GM18907 (cell line): Measurements from ENCODE around the gene DDB1.

Experiments
- ATAC-seq: cut with Tn5 transposase; IDR thresholded peaks from one replicate; pipeline ENCODE4 v1.9.1; 2021; ENCODE audit warnings: mild to moderate bottlenecking, moderate library complexity; ENCODE audit not compliant: unreplicated experiment

Gene DDB1

GRCh38 chr11:61337706-61338470 lies 5.0 kb upstream of the DDB1 start:
- no peak for ATAC-seq

DNA sequence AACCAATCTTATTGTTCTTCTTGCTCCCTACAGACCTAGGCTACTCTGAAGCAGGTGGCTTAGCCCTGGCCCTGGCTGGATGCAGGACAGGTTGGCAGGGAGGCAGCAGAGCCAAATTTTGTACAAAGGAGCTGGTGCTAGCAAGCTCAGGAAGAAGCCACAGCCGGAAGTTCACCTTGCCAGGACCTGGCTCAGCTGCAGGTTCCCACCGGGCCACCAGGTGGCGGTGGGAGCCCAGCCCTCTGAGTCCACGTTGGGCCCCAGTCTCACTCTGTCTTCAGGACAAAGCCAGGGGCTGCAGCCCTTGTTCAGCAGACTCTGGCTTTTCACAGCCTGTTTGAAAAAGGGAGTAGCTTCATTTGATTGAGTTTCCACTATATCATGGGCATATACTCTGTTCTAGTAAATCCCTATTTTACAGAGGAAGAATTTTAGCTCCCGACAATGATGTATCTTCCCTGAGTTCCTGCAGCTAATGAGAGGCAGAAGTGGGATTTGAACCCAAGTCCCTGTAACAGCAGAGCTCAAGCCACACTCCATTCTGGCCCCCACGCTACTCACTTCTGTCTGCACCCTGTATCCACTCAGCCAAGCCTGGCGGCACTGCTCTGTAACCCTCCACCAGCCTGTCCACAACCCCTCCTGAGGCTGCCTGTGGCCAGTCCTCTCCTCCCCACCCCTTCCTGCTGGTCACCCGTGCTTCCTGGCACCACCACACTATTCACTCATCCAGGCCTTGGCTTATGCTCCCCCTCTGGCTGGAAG lies 3.4 kb upstream of the DDB1 start:
- peak; percentile 55 for ATAC-seq

DNA sequence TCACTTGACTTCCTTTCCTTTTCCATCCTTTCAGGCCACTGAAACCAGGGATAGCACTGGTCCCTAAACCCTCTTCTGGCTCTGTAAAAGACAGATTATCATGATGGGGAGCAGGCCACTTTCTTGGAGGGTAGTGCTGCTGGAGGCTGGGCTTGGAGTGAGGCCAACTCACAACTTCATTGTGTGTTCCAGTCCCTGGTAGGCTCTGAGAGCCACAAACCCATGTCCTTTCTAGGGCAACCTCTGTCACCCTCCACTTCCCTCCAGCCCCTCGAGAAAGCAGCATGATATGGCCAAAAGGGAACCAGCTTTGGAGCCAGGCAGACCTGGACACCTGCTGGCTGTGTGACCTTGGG lies 2.4 kb upstream of the DDB1 start:
- no peak for ATAC-seq

DNA sequence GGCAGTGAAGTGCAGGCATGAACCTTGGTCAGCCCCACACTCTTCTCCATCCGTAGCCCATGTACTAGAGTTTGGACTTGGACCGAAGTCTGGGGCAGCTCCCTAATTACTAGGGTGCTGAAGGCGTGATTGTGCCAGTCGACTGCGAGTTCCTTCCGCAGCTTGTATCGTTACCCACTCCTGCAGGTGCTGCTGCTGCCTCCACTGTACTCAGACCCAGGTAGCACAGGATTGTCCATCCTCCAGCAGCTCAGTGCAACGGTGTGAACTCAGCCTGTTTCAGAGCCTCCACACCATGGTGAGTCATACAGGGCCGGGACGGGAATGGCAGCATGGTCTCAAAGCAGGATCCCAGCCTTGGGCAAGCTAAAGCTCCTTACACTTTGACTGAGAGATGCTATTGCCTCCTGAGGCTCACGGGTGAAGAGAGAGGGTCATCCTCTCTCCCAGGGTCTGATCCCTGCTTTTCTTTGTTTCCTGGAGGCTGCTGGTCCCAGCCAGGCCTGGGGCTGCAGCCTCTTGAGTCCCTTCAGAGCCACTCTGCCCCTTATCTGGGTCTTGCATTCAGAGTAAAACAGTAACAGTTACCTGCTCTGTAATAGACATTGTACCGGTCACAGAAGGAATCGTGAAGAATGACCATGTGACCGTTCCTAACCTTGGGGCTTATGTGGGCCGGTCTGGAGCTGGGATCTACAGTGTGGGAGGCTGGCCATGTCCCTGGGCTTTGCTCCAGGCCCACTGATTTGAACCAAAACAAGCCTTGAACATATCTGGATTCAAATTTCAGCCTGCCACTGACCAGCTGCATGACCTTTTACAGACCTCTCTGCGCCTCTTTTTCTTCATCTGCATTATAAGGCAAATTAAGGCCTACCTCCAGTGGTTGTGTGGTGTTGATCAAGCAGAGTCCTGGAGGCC lies 1.8 kb upstream of the DDB1 start:
- ATAC-seq = no peak

DNA sequence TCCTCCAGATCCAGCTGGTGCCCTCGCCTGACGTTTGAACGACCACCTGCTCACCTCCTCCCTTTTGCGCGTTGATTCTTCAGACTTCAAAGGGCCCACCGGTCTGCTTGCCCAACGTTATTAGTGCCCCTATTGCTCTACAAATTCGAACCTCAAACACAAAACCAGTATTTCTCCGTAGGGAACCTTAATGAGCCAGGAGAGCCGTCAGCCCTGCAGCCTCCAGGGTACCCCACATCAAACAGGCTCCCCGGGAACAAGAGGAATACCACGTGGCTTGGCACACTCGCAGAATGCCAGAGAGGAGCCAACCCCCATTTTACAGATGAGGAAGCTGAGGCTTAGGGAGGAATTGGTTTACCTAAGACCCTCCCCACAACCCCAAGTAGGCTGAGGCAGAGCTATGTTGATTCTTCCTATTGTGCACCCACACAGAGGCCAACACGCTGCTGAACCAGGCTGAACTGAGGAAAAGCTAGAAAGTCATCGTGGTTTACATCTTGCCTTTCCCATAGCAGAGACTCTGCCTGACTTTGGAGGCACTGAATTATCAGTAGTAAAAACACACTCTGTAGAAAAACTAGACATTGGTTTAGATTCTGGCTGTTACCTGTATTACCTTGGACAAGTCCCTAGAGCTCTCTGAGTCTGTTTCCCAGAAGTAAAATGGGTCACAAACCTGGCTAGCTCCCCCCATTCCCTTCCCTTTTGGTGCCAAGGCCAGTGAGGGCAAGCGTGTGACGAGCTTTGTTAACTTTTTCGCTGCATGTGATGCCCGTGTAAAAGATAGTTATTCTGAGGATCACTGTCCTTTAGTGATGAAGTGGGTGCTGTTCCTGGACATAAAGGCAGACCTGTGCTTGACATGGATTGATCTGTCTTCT lies 887 bp upstream of the DDB1 start:
- peak; percentile 19 for ATAC-seq

GRCh38 chr11:61332281-61332796 lies 566 bp downstream of the DDB1 start:
- peak; percentile 4 for ATAC-seq

- ATAC-seq = no peak
Observed at GRCh38 chr11:61331651-61332050, 1.3 kb downstream of the DDB1 start.

DNA sequence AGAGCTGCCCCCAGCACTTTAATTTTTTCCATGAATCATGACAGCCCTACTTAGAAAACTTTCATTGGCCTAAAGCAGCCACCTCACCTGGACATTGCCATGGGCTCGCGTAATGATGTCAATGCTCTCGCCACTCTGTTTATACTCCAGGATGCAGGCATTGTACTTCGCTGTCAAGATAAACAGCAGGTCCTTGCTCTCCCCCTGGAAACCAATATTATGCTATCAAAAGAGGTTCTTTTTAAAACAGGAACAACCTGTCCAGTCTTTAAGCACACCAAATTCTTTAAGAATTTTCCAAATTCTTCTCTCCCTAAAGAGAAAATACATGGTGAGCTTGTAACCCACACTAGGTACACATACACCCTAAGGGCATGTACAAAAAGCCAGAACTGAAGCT lies 3.0 kb downstream of the DDB1 start:
- no peak for ATAC-seq

DNA sequence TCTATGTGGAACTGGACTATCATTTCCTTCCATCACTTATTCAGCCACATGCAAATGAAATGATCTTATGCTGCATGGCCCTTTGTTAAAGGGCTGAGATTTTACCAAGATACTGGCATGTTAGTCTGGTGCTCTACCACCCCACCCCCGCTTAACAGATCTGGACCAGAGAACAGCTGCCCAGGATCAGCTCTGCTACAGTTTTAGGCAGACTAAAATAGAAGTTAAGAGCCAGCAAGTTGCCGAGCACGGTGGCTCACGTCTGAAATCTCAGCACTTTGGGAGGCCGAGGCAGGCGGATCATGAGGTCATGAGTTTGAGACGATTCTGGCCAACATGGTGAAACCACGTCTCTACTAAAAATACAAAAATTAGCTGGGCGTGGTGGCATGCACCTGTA lies 4.6 kb downstream of the DDB1 start:
- ATAC-seq = no peak

DNA sequence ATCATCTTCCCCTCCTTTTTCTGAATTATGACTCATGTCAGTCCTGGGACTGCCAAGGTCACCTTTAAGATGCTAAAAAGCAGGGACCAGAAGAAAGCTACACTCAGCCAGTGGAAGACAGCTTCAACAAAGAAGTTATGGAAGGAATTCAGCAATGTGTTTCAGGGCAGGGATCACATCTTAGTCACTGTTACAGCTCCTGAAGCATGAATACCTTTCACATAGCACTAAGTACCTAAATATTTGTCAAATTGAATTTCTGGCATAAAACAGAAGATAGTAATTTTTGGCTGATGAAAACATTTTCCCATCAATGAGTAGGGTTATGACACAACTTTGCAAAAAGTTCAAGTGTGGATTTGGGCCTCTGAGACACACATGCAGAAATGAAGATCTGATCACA lies 5.2 kb downstream of the DDB1 start:
- no peak for ATAC-seq

DNA sequence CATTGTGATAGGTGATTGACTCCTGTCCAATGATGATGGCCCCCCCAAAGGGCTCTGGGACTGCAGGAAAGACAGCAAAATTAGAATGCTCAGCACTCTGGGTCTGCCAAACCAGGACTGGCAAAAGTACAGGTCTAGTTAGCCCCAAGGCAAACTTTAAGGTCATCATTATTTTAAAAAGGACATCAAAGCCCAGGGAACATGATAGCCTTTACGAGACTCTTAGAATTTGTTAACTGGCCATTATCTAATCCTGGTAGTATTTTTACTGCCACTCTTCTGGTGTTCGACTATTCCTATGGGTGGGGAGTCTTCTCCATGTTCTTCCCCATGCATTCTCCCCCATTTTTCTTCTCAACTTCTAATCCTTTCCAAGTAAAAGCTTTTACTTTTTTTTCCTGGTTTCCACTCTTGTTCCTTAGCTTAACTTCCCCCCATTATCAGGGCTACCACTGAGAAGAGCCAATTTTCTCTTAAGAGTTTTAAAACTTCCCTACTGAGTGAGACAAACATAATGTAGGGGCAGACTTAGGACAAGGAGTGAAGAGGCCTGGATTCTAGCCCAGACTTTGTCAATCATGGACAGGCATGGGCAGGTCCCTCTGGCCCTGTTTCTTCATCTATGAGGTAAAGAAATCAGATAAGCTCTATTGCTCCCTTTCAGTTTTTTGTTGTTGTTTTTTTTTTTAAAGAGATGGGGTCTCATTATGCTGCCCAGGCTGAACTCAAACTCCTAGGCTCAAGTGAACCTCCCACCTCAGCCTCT lies 7.1 kb downstream of the DDB1 start:
- no peak for ATAC-seq

DNA sequence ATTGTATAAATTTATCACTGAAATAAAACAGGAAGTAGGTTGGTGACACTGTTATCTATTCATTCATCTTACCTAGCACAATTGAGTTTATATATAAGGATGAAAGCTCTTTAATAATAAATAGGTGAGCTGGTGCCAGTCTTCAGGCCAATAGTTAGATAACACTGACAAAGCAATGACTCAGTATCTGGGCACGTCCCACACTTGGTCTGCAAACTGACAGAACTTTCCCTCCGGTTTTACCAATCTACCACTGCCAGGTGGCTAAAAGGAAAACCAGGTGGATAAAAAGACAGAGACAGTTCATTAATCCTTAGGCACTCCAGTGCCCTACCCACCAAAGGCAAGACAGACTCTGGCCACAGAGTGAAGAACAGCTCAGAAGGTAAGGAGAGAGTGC lies 17.6 kb downstream of the DDB1 start:
- ATAC-seq = no peak

DNA sequence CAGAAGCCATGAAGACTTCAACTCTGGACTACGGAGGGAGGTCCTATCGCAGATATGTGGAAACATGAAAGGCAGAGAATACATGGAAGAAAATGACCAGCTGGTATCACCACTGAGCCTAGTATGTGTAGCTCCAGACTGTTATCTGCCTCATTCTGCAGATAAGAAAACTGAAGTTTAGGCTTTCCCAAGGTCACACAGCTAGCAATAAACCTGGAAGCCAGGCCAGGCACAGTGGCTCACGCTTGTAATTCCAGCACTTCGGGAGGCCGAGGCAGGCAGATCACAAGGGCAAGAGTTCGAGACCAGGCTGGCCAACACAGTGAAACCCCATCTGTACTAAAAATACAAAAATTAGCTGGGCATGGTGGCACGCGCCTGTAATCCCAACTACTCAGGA lies 22.2 kb downstream of the DDB1 start:
- no peak for ATAC-seq

DNA sequence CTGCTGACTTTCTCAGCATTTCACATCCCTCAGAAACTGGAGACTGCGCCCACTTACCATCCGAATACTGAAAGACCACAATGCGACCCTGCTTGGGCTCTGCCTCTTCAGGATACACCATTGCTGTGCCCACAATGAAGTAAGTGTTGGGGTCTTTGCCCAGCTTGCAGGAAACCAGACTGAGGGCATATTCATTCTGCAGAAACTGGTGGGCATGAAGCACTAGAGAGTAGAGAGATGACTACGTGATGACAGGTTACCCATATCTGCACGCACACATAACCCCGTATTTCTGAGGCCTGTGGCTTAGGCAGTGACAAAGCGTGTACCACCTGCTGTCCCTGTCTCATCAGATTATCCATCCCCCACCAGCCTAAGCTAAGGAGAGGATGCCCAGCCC lies 23.2 kb downstream of the DDB1 start:
- no peak for ATAC-seq

- ATAC-seq = no peak
Observed at GRCh38 chr11:61309141-61309540, 23.8 kb downstream of the DDB1 start.

GRCh38 chr11:61307354-61307753 lies 25.6 kb downstream of the DDB1 start:
- no peak for ATAC-seq

DNA sequence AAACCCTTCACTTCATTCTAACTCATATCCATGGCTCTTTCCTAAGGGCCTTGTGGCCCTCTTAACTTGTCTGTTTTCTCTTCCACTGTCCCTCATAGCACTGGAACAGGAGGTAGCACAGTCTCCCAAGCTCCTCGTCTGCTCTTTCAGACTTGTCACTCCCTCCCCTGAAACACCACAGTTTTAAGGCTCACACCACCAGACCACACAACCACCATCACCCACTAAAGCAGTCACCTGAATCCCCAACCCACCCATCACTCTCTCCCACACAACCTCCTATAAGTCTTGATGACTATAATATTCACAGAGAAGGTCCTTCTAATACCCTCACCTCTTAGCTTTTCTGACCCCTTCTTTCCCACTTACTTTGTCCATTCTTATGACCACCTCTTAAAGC lies 26.7 kb downstream of the DDB1 start:
- no peak for ATAC-seq

- ATAC-seq = no peak
Observed at GRCh38 chr11:61305417-61305816, 27.5 kb downstream of the DDB1 start.

- no peak for ATAC-seq
Observed at GRCh38 chr11:61303725-61304124, 29.2 kb downstream of the DDB1 start.

DNA sequence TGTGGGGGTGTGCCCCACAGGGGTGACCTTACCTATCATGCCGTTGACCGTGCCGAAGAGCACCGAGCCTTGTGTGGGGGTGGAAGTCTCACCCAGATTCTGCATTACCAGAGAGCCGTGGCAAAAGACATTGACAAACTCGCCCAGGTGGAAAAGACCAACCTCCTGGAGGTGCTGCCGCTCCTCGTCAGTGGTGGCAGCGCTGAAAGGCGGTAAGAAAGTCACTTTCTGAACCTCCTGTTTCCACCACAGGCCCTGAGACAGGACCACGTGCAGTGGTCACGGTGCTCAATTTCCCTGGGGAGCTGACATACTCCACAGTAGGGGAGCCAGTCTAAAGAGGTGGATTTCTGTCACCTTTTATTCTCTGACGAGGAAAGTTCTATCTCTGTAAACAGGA lies 30.4 kb downstream of the DDB1 start:
- ATAC-seq = no peak
